Measurements from ENCODE around the gene TSKS. TPM values are rescaled to one million over a fixed set of nuclear protein-coding genes. Genes with fewer than 3 reads are reported as not detected.

TSKS gene
- total RNA-seq, 4 donors from 2014 or later = 0.32 to 12.7 (median 0.82) TPM; not detected in 1

DNA sequence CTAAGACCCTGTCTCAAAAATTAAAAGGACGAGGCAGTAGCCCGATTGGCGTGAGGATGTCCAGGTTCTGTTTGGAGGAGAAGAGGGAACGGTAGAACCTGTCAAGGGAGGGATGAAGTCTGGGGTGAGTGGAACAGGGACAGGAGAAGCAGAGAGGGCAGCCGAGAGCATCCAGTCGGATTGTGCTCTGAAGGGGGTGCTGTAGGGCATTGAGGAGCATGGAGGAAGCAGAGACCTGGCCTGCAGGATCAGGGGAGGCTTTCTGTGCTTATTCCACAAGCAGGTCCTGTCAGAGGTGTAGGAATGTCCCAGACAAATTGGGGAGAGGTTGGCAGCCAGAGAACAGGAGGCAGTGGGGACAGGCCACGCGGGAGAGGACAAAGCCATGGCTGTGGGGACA, 17.8 kb upstream of the TSKS start:
- Histone ChIP-seq H3K4me3 (no peak overlapping the region), H3K27me3 (no peaks in the 10 kb centered on the region), H3K36me3 (peaks cover 0 to 21% (median 4%) of the 10 kb centered on the region in 4 donors), H3K27ac (no peak overlapping the region), H3K9me3 (no peaks in the 10 kb centered on the region), H3K4me1 (no peaks in the 10 kb centered on the region)
- no peak for DNase-seq
- intact Hi-C loops (cut with DNase I; ENCODE audit: low total_unique reads) = no loop called here
- WGBS, 2 donors (ENCODE audit: low coverage in 1 of 2) = 87 to 100% methylated on average over 2 to 8 of the region's 8 CpGs
- TF ChIP-seq EP300 (IDR thresholded peaks at IDR 0.05; ENCODE audit: low read depth) (no peak), POLR2A (IDR thresholded peaks at IDR 0.05) (no peak), POLR2AphosphoS5 (IDR thresholded peaks at IDR 0.05) (no peak)
- TF ChIP-seq, protein P1, sequence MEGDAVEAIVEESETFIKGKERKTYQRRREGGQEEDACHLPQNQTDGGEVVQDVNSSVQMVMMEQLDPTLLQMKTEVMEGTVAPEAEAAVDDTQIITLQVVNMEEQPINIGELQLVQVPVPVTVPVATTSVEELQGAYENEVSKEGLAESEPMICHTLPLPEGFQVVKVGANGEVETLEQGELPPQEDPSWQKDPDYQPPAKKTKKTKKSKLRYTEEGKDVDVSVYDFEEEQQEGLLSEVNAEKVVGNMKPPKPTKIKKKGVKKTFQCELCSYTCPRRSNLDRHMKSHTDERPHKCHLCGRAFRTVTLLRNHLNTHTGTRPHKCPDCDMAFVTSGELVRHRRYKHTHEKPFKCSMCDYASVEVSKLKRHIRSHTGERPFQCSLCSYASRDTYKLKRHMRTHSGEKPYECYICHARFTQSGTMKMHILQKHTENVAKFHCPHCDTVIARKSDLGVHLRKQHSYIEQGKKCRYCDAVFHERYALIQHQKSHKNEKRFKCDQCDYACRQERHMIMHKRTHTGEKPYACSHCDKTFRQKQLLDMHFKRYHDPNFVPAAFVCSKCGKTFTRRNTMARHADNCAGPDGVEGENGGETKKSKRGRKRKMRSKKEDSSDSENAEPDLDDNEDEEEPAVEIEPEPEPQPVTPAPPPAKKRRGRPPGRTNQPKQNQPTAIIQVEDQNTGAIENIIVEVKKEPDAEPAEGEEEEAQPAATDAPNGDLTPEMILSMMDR (IDR thresholded peaks at IDR 0.05) = no peak
- in situ Hi-C loops (cut with MboI; ENCODE audit: low pct_ligation_motif_present in 1 of 4, low pct_unique_long_range_greater_than_20kb in 1 of 4, low sequenced_read_pairs in 3 of 4) = no loop called here

DNA sequence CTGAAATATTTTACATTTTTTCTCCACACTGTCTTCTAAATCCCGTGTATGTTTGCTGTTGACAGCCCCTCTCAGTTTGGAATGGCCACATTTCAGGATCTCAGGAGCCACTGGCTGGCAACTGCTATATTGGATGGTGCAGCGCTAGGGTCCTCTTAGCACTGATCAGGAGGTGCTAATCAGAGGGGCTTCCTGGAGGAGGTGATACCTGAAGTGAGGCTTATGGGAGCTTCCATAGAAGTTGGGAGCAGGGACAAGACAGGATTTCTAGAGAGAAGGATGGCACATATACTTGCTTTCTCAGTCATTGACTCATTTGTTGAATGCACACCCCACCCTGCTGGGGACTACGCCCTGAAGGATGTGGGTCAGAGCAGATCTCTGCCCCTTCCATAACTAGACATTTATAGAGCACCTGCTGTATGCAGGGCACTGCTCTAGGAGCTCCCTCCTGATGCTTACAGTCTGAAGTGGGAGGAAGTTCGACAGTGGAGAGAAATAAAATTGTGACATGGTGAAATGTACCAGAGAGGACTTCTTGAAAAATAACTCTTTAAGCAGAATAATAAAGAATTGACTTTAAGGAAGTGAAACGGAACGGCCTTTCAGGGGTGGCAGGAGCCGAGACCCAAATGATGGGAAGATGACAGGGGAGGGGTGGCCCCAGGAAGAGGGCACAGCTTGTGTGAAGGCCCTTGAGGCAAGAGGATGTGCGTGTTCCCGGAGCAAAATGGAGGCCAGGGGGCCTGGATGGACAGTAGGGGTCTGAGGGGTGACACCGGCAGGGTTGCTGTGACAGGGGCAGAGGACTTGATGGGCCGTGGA, 16.8 kb upstream of the TSKS start:
- in situ Hi-C loops (cut with MboI; ENCODE audit: low pct_ligation_motif_present in 1 of 4, low pct_unique_long_range_greater_than_20kb in 1 of 4, low sequenced_read_pairs in 3 of 4) = no loop called here
- no peaks in the 10 kb centered on the region for H3K4me1 ChIP-seq
- no peaks in the 10 kb centered on the region for H3K9me3 ChIP-seq
- intact Hi-C loops (cut with DNase I; ENCODE audit: low total_unique reads) = no loop called here
- TF ChIP-seq, protein P1 (IDR thresholded peaks at IDR 0.05) = no peak
- no peak for TF ChIP-seq POLR2AphosphoS5 (IDR thresholded peaks at IDR 0.05)
- no peak for TF ChIP-seq EP300 (IDR thresholded peaks at IDR 0.05; ENCODE audit: low read depth)
- TF ChIP-seq POLR2A (IDR thresholded peaks at IDR 0.05) = no peak
- H3K4me3 ChIP-seq = no peak overlapping the region
- H3K27me3 ChIP-seq = no peaks in the 10 kb centered on the region
- WGBS, 2 donors (ENCODE audit: low coverage in 1 of 2) = 76% methylated on average over 8 to 11 of the region's 11 CpGs
- H3K27ac ChIP-seq = no peak overlapping the region
- peaks cover 0 to 21% (median 4%) of the 10 kb centered on the region in 4 donors for H3K36me3 ChIP-seq
- DNase-seq = no peak

DNA sequence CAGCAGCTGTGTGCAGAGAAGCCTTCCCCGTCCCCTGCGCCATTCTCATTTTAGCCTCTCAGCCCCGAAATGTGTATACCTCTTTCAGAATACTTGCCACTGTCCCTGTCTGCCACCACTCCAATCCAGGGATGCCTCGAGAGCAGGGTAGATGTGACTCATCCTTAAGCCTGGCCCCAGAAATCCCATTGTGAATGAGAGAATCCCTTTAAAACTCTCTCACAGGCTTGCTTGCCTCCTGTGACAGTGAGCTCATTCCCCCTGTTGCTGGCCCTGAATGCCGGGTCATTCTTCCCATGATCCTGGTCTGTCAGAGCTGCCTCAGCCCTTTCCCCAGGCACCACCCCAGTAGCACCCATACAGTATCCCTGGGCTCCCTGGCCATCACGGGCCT, 13.3 kb upstream of the TSKS start:
- 96 to 100% methylated on average over 2 to 6 of the region's 6 CpGs for WGBS, 2 donors (ENCODE audit: low coverage in 1 of 2)
- intact Hi-C loops (cut with DNase I; ENCODE audit: low total_unique reads) = no loop called here
- TF ChIP-seq EP300 (IDR thresholded peaks at IDR 0.05; ENCODE audit: low read depth) = no peak
- TF ChIP-seq POLR2A (IDR thresholded peaks at IDR 0.05) = no peak
- TF ChIP-seq, protein P1 (IDR thresholded peaks at IDR 0.05) = no peak
- no peak for TF ChIP-seq POLR2AphosphoS5 (IDR thresholded peaks at IDR 0.05)
- in situ Hi-C loops (cut with MboI; ENCODE audit: low pct_ligation_motif_present in 1 of 4, low pct_unique_long_range_greater_than_20kb in 1 of 4, low sequenced_read_pairs in 3 of 4) = no loop called here
- peaks cover 0 to 10% (median 4%) of the 10 kb centered on the region in 4 donors for H3K4me1 ChIP-seq
- no peaks in the 10 kb centered on the region for H3K9me3 ChIP-seq
- DNase-seq = no peak
- no peaks in the 10 kb centered on the region for H3K36me3 ChIP-seq
- no peak overlapping the region for H3K4me3 ChIP-seq
- H3K27ac ChIP-seq = no peak overlapping the region
- H3K27me3 ChIP-seq = no peaks in the 10 kb centered on the region

DNA sequence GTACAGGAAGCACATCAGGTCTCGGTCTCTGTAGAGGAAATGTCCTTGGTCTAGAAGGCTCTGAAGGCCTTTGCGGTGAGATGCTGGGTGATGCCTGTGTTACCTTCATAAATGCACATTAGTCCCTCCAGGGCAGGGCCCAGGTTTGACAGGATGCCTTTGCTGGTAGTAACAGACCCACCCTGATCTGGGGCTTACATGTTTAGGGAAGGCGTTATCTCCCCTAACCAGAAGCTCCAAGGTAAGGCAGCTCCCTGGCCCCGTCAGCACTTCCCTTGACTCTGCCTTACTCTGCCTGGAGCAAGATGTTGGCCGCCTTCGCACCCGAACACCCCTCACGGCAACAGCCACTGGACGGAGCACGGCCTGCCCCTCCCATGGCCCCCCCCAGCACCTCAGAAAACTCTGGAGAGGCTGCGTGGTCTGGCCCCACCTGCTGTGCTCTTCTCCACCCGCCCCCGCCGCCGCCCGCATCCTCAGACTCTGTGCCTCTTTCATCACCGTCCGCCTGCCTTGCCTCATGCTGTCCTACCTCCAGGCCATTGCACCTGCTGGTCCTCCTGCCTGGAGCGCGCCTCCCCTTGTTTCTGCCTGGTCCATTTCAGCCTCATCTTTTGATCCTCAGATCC, 12.8 kb upstream of the TSKS start:
- no peaks in the 10 kb centered on the region for H3K27me3 ChIP-seq
- H3K4me3 ChIP-seq = no peak overlapping the region

More for the DNA sequence above, 12.8 kb upstream of the TSKS start:
- intact Hi-C loops (cut with DNase I; ENCODE audit: low total_unique reads) = no loop called here
- no peak overlapping the region for H3K27ac ChIP-seq
- no peak for TF ChIP-seq POLR2AphosphoS5 (IDR thresholded peaks at IDR 0.05)
- TF ChIP-seq, protein P1 (IDR thresholded peaks at IDR 0.05) = no peak
- in situ Hi-C loops (cut with MboI; ENCODE audit: low pct_ligation_motif_present in 1 of 4, low pct_unique_long_range_greater_than_20kb in 1 of 4, low sequenced_read_pairs in 3 of 4) = no loop called here
- no peaks in the 10 kb centered on the region for H3K9me3 ChIP-seq
- H3K4me1 ChIP-seq = peaks cover 0 to 10% (median 4%) of the 10 kb centered on the region in 4 donors
- 95% methylated on average over 20 of the region's 20 CpGs; no CpG with 5 or more reads in 1 of the 2 donors for WGBS, 2 donors (ENCODE audit: low coverage in 1 of 2)
- H3K36me3 ChIP-seq = no peaks in the 10 kb centered on the region
- no peak for DNase-seq
